Mammary epithelial cell (primary cell): ENCODE data around the gene F13A1.

ENCODE experiments used
- EZH2 ChIP-seq: IDR thresholded peaks from 2 replicates; pipeline ENCODE4 v1.6.1; 2012; ENCODE audit warnings: low read length, inconsistent platforms, borderline replicate concordance
- TF ChIP-seq, protein P1 (sequence below), 2 donors: IDR thresholded peaks in 1 of 2; conservative IDR thresholded peaks in 1 of 2; 2 replicates each; pipeline ENCODE4 v1.5.1; 2011 to 2012; ENCODE audit warnings: inconsistent platforms in 2 of 2, low read length in 2 of 2, mild to moderate bottlenecking in 2 of 2, control low read depth in 1 of 2, low read depth in 1 of 2; ENCODE audit not compliant: insufficient read depth in 1 of 2; ENCODE audit errors: extremely low read depth in 1 of 2

DNA sequence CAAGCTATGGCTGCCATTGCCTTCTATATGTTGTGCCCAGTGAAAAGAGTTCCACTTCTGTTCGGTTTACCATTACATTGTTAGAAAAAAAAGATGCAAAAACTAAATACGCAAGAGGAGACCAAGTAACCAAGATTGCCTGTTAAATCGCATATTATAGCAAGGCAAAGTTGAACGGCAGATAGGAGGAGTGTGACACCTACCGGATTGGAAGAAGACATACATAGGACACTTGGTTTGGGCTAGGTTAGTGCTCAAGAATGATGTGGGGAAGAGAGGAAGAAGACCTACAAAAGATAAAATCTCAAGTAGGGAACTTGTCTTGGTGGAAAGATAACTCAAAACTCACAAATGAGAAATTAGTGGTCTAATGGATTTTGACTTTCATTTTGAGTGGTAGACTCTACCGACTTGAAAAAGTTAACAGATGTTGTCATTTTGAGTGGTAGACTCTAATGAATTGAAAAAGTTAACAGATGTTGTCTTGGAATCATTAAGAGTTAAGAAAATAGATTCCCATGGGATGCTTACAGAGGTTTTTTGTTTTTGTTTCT lies 95.5 kb downstream of the F13A1 start:
- TF ChIP-seq, protein P1, sequence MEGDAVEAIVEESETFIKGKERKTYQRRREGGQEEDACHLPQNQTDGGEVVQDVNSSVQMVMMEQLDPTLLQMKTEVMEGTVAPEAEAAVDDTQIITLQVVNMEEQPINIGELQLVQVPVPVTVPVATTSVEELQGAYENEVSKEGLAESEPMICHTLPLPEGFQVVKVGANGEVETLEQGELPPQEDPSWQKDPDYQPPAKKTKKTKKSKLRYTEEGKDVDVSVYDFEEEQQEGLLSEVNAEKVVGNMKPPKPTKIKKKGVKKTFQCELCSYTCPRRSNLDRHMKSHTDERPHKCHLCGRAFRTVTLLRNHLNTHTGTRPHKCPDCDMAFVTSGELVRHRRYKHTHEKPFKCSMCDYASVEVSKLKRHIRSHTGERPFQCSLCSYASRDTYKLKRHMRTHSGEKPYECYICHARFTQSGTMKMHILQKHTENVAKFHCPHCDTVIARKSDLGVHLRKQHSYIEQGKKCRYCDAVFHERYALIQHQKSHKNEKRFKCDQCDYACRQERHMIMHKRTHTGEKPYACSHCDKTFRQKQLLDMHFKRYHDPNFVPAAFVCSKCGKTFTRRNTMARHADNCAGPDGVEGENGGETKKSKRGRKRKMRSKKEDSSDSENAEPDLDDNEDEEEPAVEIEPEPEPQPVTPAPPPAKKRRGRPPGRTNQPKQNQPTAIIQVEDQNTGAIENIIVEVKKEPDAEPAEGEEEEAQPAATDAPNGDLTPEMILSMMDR (conservative IDR thresholded peaks at IDR 0.05 in 1 of 2, IDR thresholded peaks at IDR 0.05 in 1 of 2; ENCODE audit: extremely low read depth in 1 of 2, insufficient read depth in 1 of 2, low read depth in 1 of 2, low read length in 2 of 2), result no peak
- no peak for TF ChIP-seq EZH2
